HEK293 (cell line): ENCODE results near the gene GPRC5B.

Experiments used
- GLI2 ChIP-seq: fragments of 450-650 bp; formaldehyde crosslinking; IDR thresholded peaks from 2 replicates; pipeline ENCODE4; 2017; ENCODE audit warnings: missing biosample characterization, missing genetic modification characterization, low read depth, borderline replicate concordance
- HOXC10 ChIP-seq: sonication (generic); formaldehyde crosslinking; IDR thresholded peaks from 2 replicates; pipeline ENCODE4 v1.8.1; 2023; ENCODE audit warnings: mild to moderate bottlenecking, missing genetic modification reagents
- IKZF3 ChIP-seq: fragments of 450-650 bp; IDR thresholded peaks from 2 replicates; pipeline ENCODE4 v1.5.0; 2018; ENCODE audit warnings: missing biosample characterization, mild to moderate bottlenecking, missing genetic modification characterization, moderate library complexity
- KLF10 ChIP-seq: fragments of 450-650 bp; IDR thresholded peaks from 2 replicates; pipeline ENCODE4 v1.5.1; 2018; ENCODE audit warnings: missing biosample characterization, mild to moderate bottlenecking, missing genetic modification characterization
- MEIS1 ChIP-seq: sonication (generic); formaldehyde crosslinking; IDR thresholded peaks from 2 replicates; pipeline ENCODE4 v1.8.1; 2022; ENCODE audit warnings: missing genetic modification reagents, mild to moderate bottlenecking, borderline replicate concordance
- PRDM2 ChIP-seq: fragments of 450-650 bp; formaldehyde crosslinking; IDR thresholded peaks from 2 replicates; pipeline ENCODE4 v1.5.1; 2016; ENCODE audit warnings: missing biosample characterization, missing genetic modification characterization, borderline replicate concordance
- PRDM4 ChIP-seq: fragments of 450-650 bp; formaldehyde crosslinking; IDR thresholded peaks from 2 replicates; pipeline ENCODE4 v1.5.1; 2017; ENCODE audit warnings: missing biosample characterization, missing genetic modification characterization
- YY1 ChIP-seq: fragments of 450-650 bp; formaldehyde crosslinking; IDR thresholded peaks from 2 replicates; pipeline ENCODE4 v1.5.1; 2018; ENCODE audit warnings: missing biosample characterization, missing genetic modification characterization
- YY2 ChIP-seq: fragments of 450-650 bp; formaldehyde crosslinking; IDR thresholded peaks from 2 replicates; pipeline ENCODE4 v1.5.1; 2016; ENCODE audit warnings: missing biosample characterization, missing genetic modification characterization
- ZFP69B ChIP-seq: fragments of 450-650 bp; formaldehyde crosslinking; IDR thresholded peaks from 2 replicates; pipeline ENCODE4 v1.5.1; 2016; ENCODE audit warnings: missing biosample characterization, missing genetic modification characterization
- ZNF121 ChIP-seq: fragments of 450-650 bp; formaldehyde crosslinking; IDR thresholded peaks from 2 replicates; pipeline ENCODE4 v1.5.1; 2016; ENCODE audit warnings: missing biosample characterization, missing genetic modification characterization
- ZNF140 ChIP-seq: fragments of 450-650 bp; formaldehyde crosslinking; IDR thresholded peaks from 2 replicates; pipeline ENCODE4 v1.5.1; 2016; ENCODE audit warnings: missing biosample characterization, missing genetic modification characterization
- ZNF214 ChIP-seq: fragments of 450-650 bp; formaldehyde crosslinking; IDR thresholded peaks from 2 replicates; pipeline ENCODE4 v1.5.1; 2017; ENCODE audit warnings: missing biosample characterization, mild to moderate bottlenecking, missing genetic modification characterization, borderline replicate concordance
- ZNF266 ChIP-seq: fragments of 450-650 bp; formaldehyde crosslinking; IDR thresholded peaks from 2 replicates; pipeline ENCODE4 v1.5.1; 2016; ENCODE audit warnings: missing biosample characterization, missing genetic modification characterization, low read depth
- ZNF391 ChIP-seq: fragments of 450-650 bp; formaldehyde crosslinking; IDR thresholded peaks from 2 replicates; pipeline ENCODE4 v1.5.1; 2016; ENCODE audit warnings: low read depth, missing biosample characterization, missing genetic modification characterization, borderline replicate concordance
- ZNF398 ChIP-seq: fragments of 450-650 bp; formaldehyde crosslinking; IDR thresholded peaks from 2 replicates; pipeline ENCODE4 v1.5.1; 2017; ENCODE audit warnings: missing biosample characterization, missing genetic modification characterization
- ZNF426 ChIP-seq: fragments of 450-650 bp; formaldehyde crosslinking; IDR thresholded peaks from 2 replicates; pipeline ENCODE4 v1.5.1; 2017; ENCODE audit warnings: missing biosample characterization, missing genetic modification characterization, mild to moderate bottlenecking, inconsistent platforms, moderate library complexity
- ZNF510 ChIP-seq: fragments of 450-650 bp; formaldehyde crosslinking; IDR thresholded peaks from 2 replicates; pipeline ENCODE4 v1.5.1; 2018; ENCODE audit warnings: mild to moderate bottlenecking, missing genetic modification characterization, missing biosample characterization; ENCODE audit not compliant: insufficient replicate concordance
- ZNF514 ChIP-seq: fragments of 450-650 bp; formaldehyde crosslinking; IDR thresholded peaks from 2 replicates; pipeline ENCODE4 v1.5.1; 2016; ENCODE audit warnings: missing biosample characterization, missing genetic modification characterization
- ZNF521 ChIP-seq: fragments of 450-650 bp; formaldehyde crosslinking; IDR thresholded peaks from 2 replicates; pipeline ENCODE4 v1.5.1; 2017; ENCODE audit warnings: missing biosample characterization, mild to moderate bottlenecking, missing genetic modification characterization
- ZNF530 ChIP-seq: fragments of 450-650 bp; formaldehyde crosslinking; IDR thresholded peaks from 2 replicates; pipeline ENCODE4 v1.5.1; 2016; ENCODE audit warnings: low read depth, missing biosample characterization, missing genetic modification characterization
- ZNF580 ChIP-seq: fragments of 450-650 bp; formaldehyde crosslinking; IDR thresholded peaks from 2 replicates; pipeline ENCODE4 v1.5.1; 2016; ENCODE audit warnings: missing biosample characterization, missing genetic modification characterization
- ZNF600 ChIP-seq: fragments of 450-650 bp; formaldehyde crosslinking; IDR thresholded peaks from 2 replicates; pipeline ENCODE4 v1.5.1; 2016; ENCODE audit warnings: missing biosample characterization, missing genetic modification characterization
- ZNF624 ChIP-seq: fragments of 450-650 bp; formaldehyde crosslinking; IDR thresholded peaks from 2 replicates; pipeline ENCODE4 v1.5.1; 2017; ENCODE audit warnings: missing biosample characterization, missing genetic modification characterization
- ZNF629 ChIP-seq: fragments of 450-650 bp; formaldehyde crosslinking; IDR thresholded peaks from 2 replicates; pipeline ENCODE4 v1.5.1; 2017; ENCODE audit warnings: missing biosample characterization, missing genetic modification characterization
- ZNF664 ChIP-seq: fragments of 450-650 bp; formaldehyde crosslinking; IDR thresholded peaks from 2 replicates; pipeline ENCODE4 v1.5.1; 2016; ENCODE audit warnings: missing biosample characterization, missing genetic modification characterization
- ZNF677 ChIP-seq: fragments of 450-650 bp; IDR thresholded peaks from 2 replicates; pipeline ENCODE4 v1.5.0; 2018; ENCODE audit warnings: missing biosample characterization, mild to moderate bottlenecking, missing genetic modification characterization, moderate library complexity
- ZNF791 ChIP-seq: fragments of 450-650 bp; formaldehyde crosslinking; IDR thresholded peaks from 2 replicates; pipeline ENCODE4 v1.5.1; 2016; ENCODE audit warnings: missing biosample characterization, missing genetic modification characterization
- ZNF837 ChIP-seq: fragments of 450-650 bp; formaldehyde crosslinking; IDR thresholded peaks from 2 replicates; pipeline ENCODE4 v1.5.1; 2016; ENCODE audit warnings: missing biosample characterization, missing genetic modification characterization
- ZNF843 ChIP-seq: fragments of 450-650 bp; formaldehyde crosslinking; IDR thresholded peaks from 2 replicates; pipeline ENCODE4 v1.5.1; 2016; ENCODE audit warnings: missing biosample characterization, missing genetic modification characterization

GPRC5B gene

GRCh38 chr16:19886073-19886941 lies 1.7 kb upstream of the GPRC5B start (continued):
- TF ChIP-seq ZNF791 (tag by site-specific recombination) (no peak), ZNF530 (no peak), ZNF677 (tag by site-specific recombination) (no peak), ZNF426 (tag by site-specific recombination) (no peak), GLI2 (tag by site-specific recombination) (no peak), KLF10 (tag by site-specific recombination) (0 out of 2 replicates have a peak, but pooled peaks have one; percentile 30), YY1 (tag by site-specific recombination) (0 out of 2 replicates have a peak, but pooled peaks have one; percentile 20), ZNF510 (tag by site-specific recombination) (no peak), PRDM2 (tag by site-specific recombination) (no peak), ZNF398 (tag by site-specific recombination) (no peak), ZNF629 (tag by site-specific recombination) (peak; percentile 21; the same call in 1 of the 2 replicates), ZNF837 (tag by site-specific recombination) (no peak), ZFP69B (tag by site-specific recombination) (0 out of 2 replicates have a peak, but pooled peaks have one; percentile 50), ZNF843 (tag by site-specific recombination) (0 out of 2 replicates have a peak, but pooled peaks have one; percentile 36), YY2 (tag by site-specific recombination) (no peak), HOXC10 (CRISPR knock-in tag) (no peak), ZNF121 (tag by site-specific recombination) (no peak), ZNF521 (tag by site-specific recombination) (no peak), ZNF214 (tag by site-specific recombination) (no peak), ZNF391 (tag by site-specific recombination) (no peak; the same call in 1 of the 2 replicates), PRDM4 (no peak), IKZF3 (tag by site-specific recombination) (peak; percentile 61; the same call in 1 of the 2 replicates), ZNF514 (no peak), ZNF624 (tag by site-specific recombination) (no peak), MEIS1 (CRISPR knock-in tag) (no peak), ZNF600 (0 out of 2 replicates have a peak, but pooled peaks have one; percentile 57), ZNF140 (tag by site-specific recombination) (no peak), ZNF664 (peak; percentile 99), ZNF580 (tag by site-specific recombination) (0 out of 2 replicates have a peak, but pooled peaks have one; percentile 39), ZNF266 (no peak)
